Measurements from ENCODE around the gene CASP5.

DNA sequence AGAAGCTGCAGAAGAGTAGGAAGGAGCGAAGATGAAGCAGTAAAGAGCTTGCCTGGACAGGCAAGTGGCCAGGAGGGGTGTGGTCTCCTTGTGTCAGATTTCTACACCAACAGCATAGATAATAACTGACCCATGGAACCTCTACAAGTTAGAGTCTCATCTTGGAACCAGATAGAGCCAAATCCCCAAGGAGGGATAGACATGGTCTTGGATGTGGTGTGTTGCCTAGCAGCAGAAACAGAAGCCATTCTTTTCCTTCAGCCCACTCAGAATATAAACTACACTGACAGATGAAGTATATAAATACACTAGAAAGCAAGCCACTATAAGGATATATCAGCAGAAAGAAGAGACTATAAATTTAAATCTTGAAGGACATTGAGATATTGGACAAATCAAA lies 26.5 kb upstream of the CASP5 start:
- TF ChIP-seq, protein P1, sequence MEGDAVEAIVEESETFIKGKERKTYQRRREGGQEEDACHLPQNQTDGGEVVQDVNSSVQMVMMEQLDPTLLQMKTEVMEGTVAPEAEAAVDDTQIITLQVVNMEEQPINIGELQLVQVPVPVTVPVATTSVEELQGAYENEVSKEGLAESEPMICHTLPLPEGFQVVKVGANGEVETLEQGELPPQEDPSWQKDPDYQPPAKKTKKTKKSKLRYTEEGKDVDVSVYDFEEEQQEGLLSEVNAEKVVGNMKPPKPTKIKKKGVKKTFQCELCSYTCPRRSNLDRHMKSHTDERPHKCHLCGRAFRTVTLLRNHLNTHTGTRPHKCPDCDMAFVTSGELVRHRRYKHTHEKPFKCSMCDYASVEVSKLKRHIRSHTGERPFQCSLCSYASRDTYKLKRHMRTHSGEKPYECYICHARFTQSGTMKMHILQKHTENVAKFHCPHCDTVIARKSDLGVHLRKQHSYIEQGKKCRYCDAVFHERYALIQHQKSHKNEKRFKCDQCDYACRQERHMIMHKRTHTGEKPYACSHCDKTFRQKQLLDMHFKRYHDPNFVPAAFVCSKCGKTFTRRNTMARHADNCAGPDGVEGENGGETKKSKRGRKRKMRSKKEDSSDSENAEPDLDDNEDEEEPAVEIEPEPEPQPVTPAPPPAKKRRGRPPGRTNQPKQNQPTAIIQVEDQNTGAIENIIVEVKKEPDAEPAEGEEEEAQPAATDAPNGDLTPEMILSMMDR (conservative IDR thresholded peaks at IDR 0.05 in 1 of 2, IDR thresholded peaks at IDR 0.05 in 1 of 2; ENCODE audit: extremely low read depth in 1 of 2, insufficient read depth in 1 of 2, low read depth in 1 of 2, low read length in 2 of 2): no peak
- no peak for TF ChIP-seq EZH2 (IDR thresholded peaks at IDR 0.05; ENCODE audit: borderline replicate concordance, low read length)

Measured in mammary epithelial cell (primary cell).